SK-N-SH (cell line): ENCODE measurements around the gene ZBTB45. TPM values are rescaled to one million over a fixed set of nuclear protein-coding genes. Genes with fewer than 3 reads are reported as not detected.

Experiments
- CTCF ChIA-PET: fragments of 300-600, 350-600 bp; formaldehyde crosslinking; extraction: SDS; loops from one replicate; lab custom pipeline; 2021; lab: Yijun Ruan, JAX
- POLR2A ChIA-PET: fragments of 350-600 bp; sonication (Branson Sonifier 250); formaldehyde crosslinking; extraction: SDS; loops from one replicate; lab custom pipeline; 2020; ENCODE audit warnings: antibody characterized with exemption, inconsistent platforms; lab: Yijun Ruan, JAX
- DNase-seq: peaks from one replicate; pipeline ENCODE4 v3.0.0; 2012
- H2AFZ ChIP-seq: fragments of 200-600 bp; sonication (generic); 2 replicates; pipeline ENCODE4 v1.8.1; 2016; ENCODE audit warnings: antibody characterized with exemption, mild to moderate bottlenecking, low read depth
- H3F3A ChIP-seq: fragments of 200-600 bp; sonication (generic); replicated peaks from 2 replicates; pipeline ENCODE3; 2016; ENCODE audit warnings: antibody characterized with exemption, mild to moderate bottlenecking; ENCODE audit not compliant: insufficient read depth
- H3K27ac ChIP-seq, 2 experiments: fragments of 200-500 bp in 1 of 2; fragments of 200-600 bp in 1 of 2; sonication (Bioruptor generic) in 1 of 2; sonication (generic), shearing (Covaris generic) in 1 of 2; 2 replicates each; pipeline versions ENCODE4 v1.5.1 to v1.6.1; 2014 to 2016; ENCODE audit warnings: low read depth in 2 of 2, inconsistent platforms in 1 of 2, low read length in 1 of 2, mild to moderate bottlenecking in 1 of 2, mixed read lengths in 1 of 2
- H3K27me3 ChIP-seq: fragments of 200-600 bp; sonication (generic), shearing (Covaris generic); 2 replicates; pipeline ENCODE4 v1.6.1; 2016; ENCODE audit warnings: mixed run types; ENCODE audit not compliant: insufficient read depth
- H3K36me3 ChIP-seq, 2 experiments: fragments of 200-500 bp in 1 of 2; fragments of 200-600 bp in 1 of 2; sonication (Bioruptor generic) in 1 of 2; sonication (generic) in 1 of 2; replicated peaks in 1 of 2; 2 replicates each; pipeline versions ENCODE3 to v1.5.1; 2014 to 2016; ENCODE audit warnings: low read length in 1 of 2, mild to moderate bottlenecking in 1 of 2; ENCODE audit not compliant: insufficient read depth in 2 of 2, control insufficient read depth in 1 of 2
- H3K4me1 ChIP-seq, 2 experiments: fragments of 200-500 bp in 1 of 2; fragments of 200-600 bp in 1 of 2; sonication (Bioruptor generic) in 1 of 2; sonication (generic), shearing (Covaris generic) in 1 of 2; 2 replicates each; pipeline versions ENCODE4 v1.5.1 to v1.6.1; 2014 to 2016; ENCODE audit warnings: low read depth in 1 of 2, low read length in 1 of 2, mixed run types in 1 of 2; ENCODE audit not compliant: insufficient read depth in 2 of 2, control insufficient read depth in 1 of 2
- H3K4me2 ChIP-seq: fragments of 200-600 bp; sonication (generic), shearing (Covaris generic); 2 replicates; pipeline ENCODE4 v1.6.1; 2017; ENCODE audit warnings: mixed run types
- H3K4me3 ChIP-seq, 2 experiments: fragments of 200-500 bp in 1 of 2; fragments of 200-600 bp in 1 of 2; sonication (Bioruptor generic) in 1 of 2; sonication (generic), shearing (Covaris generic) in 1 of 2; 2 replicates each; pipeline versions ENCODE4 v1.5.1 to v1.8.1; 2014 to 2016; ENCODE audit warnings: low read depth in 2 of 2, inconsistent platforms in 1 of 2, low read length in 1 of 2, mild to moderate bottlenecking in 1 of 2, mixed read lengths in 1 of 2, moderate library complexity in 1 of 2
- H3K79me2 ChIP-seq: fragments of 200-600 bp; sonication (generic); 2 replicates; pipeline ENCODE4 v1.8.1; 2017; ENCODE audit warnings: mild to moderate bottlenecking; ENCODE audit not compliant: insufficient read depth
- H3K9ac ChIP-seq: fragments of 200-600 bp; sonication (generic); 2 replicates; pipeline ENCODE4 v1.6.1; 2017; ENCODE audit warnings: mixed run types
- H3K9me2 ChIP-seq: fragments of 200-600 bp; sonication (generic); 2 replicates; pipeline ENCODE4 v1.6.1; 2017; ENCODE audit warnings: mixed run types
- H3K9me3 ChIP-seq: fragments of 200-600 bp; sonication (generic); 2 replicates; pipeline ENCODE4 v1.6.1; 2017; ENCODE audit warnings: mixed run types, mild to moderate bottlenecking, moderate library complexity
- H4K20me1 ChIP-seq: fragments of 200-600 bp; sonication (generic); 2 replicates; pipeline ENCODE4 v1.6.1; 2017; ENCODE audit warnings: mild to moderate bottlenecking, mixed run types; ENCODE audit not compliant: insufficient read depth
- CHD2 ChIP-seq: fragments of 150-350 bp; IDR thresholded peaks from 2 replicates; pipeline ENCODE4 v1.6.1; 2018; ENCODE audit warnings: low read length; ENCODE audit not compliant: partially characterized antibody
- EP300 ChIP-seq, 2 experiments: IDR thresholded peaks; 2 replicates each; pipeline versions ENCODE4 v1.4.0 to v1.6.1; 2012; ENCODE audit warnings: borderline replicate concordance in 1 of 2, low read depth in 1 of 2, low read length in 1 of 2
- FOXJ3 ChIP-seq: sonication (generic); formaldehyde crosslinking; IDR thresholded peaks from 2 replicates; pipeline ENCODE4 v1.5.1; 2020; ENCODE audit warnings: mild to moderate bottlenecking, missing genetic modification reagents
- MEF2A ChIP-seq: IDR thresholded peaks from 2 replicates; pipeline ENCODE4 v1.4.0; 2012; ENCODE audit warnings: low read depth, borderline replicate concordance
- MXI1 ChIP-seq: IDR thresholded peaks from 2 replicates; pipeline ENCODE4 v1.6.1; 2012; ENCODE audit warnings: mild to moderate bottlenecking, low read depth, low read length, improper control_type of control experiment
- NRF1 ChIP-seq: IDR thresholded peaks from 2 replicates; pipeline ENCODE4 v1.6.1; 2012; ENCODE audit warnings: low read depth, mild to moderate bottlenecking, low read length
- POLR2AphosphoS5 ChIP-seq: IDR thresholded peaks from 2 replicates; pipeline ENCODE4 v1.6.1; 2012; ENCODE audit warnings: low read depth, low read length
- RAD21 ChIP-seq: IDR thresholded peaks from 2 replicates; pipeline ENCODE4 v1.6.1; 2012; ENCODE audit warnings: mild to moderate bottlenecking, low read length
- RCOR1 ChIP-seq: fragments of 150-350 bp; IDR thresholded peaks from 2 replicates; pipeline ENCODE4 v1.6.1; 2017; ENCODE audit warnings: antibody characterized with exemption, low read length
- RFX5 ChIP-seq: IDR thresholded peaks from 2 replicates; pipeline ENCODE4 v1.6.1; 2012; ENCODE audit warnings: mild to moderate bottlenecking, improper control_type of control experiment, low read length
- SMC3 ChIP-seq: IDR thresholded peaks from 2 replicates; pipeline ENCODE4 v1.6.1; 2012; ENCODE audit warnings: low read depth, low read length, improper control_type of control experiment
- TEAD4 ChIP-seq: IDR thresholded peaks from 2 replicates; pipeline ENCODE4 v1.4.0; 2012; ENCODE audit warnings: mild to moderate bottlenecking, borderline replicate concordance; ENCODE audit not compliant: insufficient read depth
- WGBS: methylation state at CpG from one replicate; pipeline ENCODE4 v1.1.6; 2017; ENCODE audit warnings: low lambda C conversion rate; 5-methylcytosine and 5-hydroxymethylcytosine counted together
- polyA plus RNA-seq, 3 experiments: library from polyadenylated mRNA; depleted of rRNA; stranded (reverse); fragments of >200 nt; gene quantifications; 2 replicates each; pipeline ENCODE4 v1.2.3, GENCODE V29; 2012
- TF ChIP-seq, protein P1 (sequence below): fragments of 150-350 bp; IDR thresholded peaks from 2 replicates; pipeline ENCODE4 v1.6.1; 2016; ENCODE audit warnings: mild to moderate bottlenecking, low read depth, low read length
- TF ChIP-seq, protein P2 (sequence below): fragments of 200-600 bp; sonication (generic); IDR thresholded peaks from 2 replicates; pipeline ENCODE4 v1.6.1; 2017; ENCODE audit warnings: antibody characterized with exemption, mild to moderate bottlenecking, moderate library complexity
- TF ChIP-seq, protein P3 (sequence below): IDR thresholded peaks from 2 replicates; pipeline ENCODE4; 2012
- TF ChIP-seq, protein P4 (sequence below): IDR thresholded peaks from 2 replicates; pipeline ENCODE4 v1.4.0; 2012; ENCODE audit warnings: low read depth

Gene ZBTB45
- polyA plus RNA-seq, 1 of the 3 experiments (the other 2 are of a cell fraction): 11.3 TPM

DNA sequence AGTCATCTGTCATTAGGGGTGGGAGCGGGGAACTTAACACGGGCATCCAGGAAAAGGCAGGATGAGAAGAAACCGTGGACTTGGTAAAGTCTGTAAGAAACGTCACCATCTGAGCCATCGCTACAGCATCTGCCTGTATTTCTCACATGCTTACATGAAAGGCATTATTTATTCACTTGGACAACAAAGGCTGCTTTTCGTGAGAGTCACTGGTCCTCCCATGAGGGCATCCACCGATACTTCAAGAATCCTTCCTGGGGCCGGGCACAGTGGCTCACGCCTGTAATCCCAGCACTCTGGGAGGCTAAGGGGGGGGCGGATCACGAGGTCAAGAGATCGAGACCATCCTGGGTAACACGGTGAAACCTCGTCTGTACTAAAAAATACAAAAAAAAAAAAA is 27.3 kb downstream of the ZBTB45 start:
- TF ChIP-seq TEAD4 (no peak), NRF1 (no peak), MEF2A (no peak), MXI1 (no peak), SMC3 (no peak), POLR2AphosphoS5 (no peak), EP300 (IDR thresholded peaks at IDR 0.05; ENCODE audit: borderline replicate concordance in 1 of 2, low read depth in 1 of 2, low read length in 1 of 2) (no peak), CHD2 (no peak), RFX5 (no peak), FOXJ3 (CRISPR knock-in tag) (no peak), RCOR1 (no peak), RAD21 (no peak)
- TF ChIP-seq, protein P1, sequence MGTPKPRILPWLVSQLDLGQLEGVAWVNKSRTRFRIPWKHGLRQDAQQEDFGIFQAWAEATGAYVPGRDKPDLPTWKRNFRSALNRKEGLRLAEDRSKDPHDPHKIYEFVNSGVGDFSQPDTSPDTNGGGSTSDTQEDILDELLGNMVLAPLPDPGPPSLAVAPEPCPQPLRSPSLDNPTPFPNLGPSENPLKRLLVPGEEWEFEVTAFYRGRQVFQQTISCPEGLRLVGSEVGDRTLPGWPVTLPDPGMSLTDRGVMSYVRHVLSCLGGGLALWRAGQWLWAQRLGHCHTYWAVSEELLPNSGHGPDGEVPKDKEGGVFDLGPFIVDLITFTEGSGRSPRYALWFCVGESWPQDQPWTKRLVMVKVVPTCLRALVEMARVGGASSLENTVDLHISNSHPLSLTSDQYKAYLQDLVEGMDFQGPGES: no peak
- TF ChIP-seq, protein P2, sequence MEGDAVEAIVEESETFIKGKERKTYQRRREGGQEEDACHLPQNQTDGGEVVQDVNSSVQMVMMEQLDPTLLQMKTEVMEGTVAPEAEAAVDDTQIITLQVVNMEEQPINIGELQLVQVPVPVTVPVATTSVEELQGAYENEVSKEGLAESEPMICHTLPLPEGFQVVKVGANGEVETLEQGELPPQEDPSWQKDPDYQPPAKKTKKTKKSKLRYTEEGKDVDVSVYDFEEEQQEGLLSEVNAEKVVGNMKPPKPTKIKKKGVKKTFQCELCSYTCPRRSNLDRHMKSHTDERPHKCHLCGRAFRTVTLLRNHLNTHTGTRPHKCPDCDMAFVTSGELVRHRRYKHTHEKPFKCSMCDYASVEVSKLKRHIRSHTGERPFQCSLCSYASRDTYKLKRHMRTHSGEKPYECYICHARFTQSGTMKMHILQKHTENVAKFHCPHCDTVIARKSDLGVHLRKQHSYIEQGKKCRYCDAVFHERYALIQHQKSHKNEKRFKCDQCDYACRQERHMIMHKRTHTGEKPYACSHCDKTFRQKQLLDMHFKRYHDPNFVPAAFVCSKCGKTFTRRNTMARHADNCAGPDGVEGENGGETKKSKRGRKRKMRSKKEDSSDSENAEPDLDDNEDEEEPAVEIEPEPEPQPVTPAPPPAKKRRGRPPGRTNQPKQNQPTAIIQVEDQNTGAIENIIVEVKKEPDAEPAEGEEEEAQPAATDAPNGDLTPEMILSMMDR: no peak
- TF ChIP-seq, protein P3, sequence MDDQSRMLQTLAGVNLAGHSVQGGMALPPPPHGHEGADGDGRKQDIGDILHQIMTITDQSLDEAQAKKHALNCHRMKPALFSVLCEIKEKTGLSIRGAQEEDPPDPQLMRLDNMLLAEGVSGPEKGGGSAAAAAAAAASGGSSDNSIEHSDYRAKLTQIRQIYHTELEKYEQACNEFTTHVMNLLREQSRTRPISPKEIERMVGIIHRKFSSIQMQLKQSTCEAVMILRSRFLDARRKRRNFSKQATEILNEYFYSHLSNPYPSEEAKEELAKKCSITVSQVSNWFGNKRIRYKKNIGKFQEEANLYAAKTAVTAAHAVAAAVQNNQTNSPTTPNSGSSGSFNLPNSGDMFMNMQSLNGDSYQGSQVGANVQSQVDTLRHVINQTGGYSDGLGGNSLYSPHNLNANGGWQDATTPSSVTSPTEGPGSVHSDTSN: no peak
- TF ChIP-seq, protein P4, sequence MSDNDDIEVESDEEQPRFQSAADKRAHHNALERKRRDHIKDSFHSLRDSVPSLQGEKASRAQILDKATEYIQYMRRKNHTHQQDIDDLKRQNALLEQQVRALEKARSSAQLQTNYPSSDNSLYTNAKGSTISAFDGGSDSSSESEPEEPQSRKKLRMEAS: no peak
- no peaks in the 10 kb centered on the region for H3K79me2 ChIP-seq
- H3K9me3 ChIP-seq: no peaks in the 10 kb centered on the region
- H3K27me3 ChIP-seq: no peaks in the 10 kb centered on the region
- no peak overlapping the region for H3K4me3 ChIP-seq
- H4K20me1 ChIP-seq: no peaks in the 10 kb centered on the region
- no peaks in the 10 kb centered on the region for H3F3A ChIP-seq
- 92% methylated on average over 14 of the region's 14 CpGs for WGBS
- H3K36me3 ChIP-seq: no peaks in the 10 kb centered on the region
- H3K4me2 ChIP-seq: no peak overlapping the region
- no peaks in the 10 kb centered on the region for H3K9me2 ChIP-seq
- ChIA-PET POLR2A (no interaction called here), CTCF (no interaction called here)
- H3K4me1 ChIP-seq: no peaks in the 10 kb centered on the region; a peak in 1 of 4 replicates
- no peak overlapping the region for H2AFZ ChIP-seq
- no peak overlapping the region for H3K27ac ChIP-seq
- no peak overlapping the region for H3K9ac ChIP-seq
- no peak for DNase-seq
